ENCODE results near the gene SCN1B. TPM values are rescaled to one million over a fixed set of nuclear protein-coding genes. Genes with fewer than 3 reads are reported as not detected.

The SCN1B gene
- total RNA-seq, 1 donor from 2014 or later = 0.69 TPM

Other genes with a start within 250 kb of the SCN1B start
- gene ZNF30, start 103.6 kb upstream of the SCN1B start, total RNA-seq = 3.2 and 3.5 TPM in 2 replicates
- gene ZNF792, start 66.2 kb upstream of the SCN1B start, total RNA-seq = 12.4 and 14.0 TPM in 2 replicates
- gene GRAMD1A, start 30.1 kb upstream of the SCN1B start, total RNA-seq = 76.6 and 78.3 TPM in 2 replicates
- gene HPN, start 11.3 kb downstream of the SCN1B start, total RNA-seq = not detected in 2 replicates
- not detected in 2 replicates for gene FXYD3, start 85.4 kb downstream of the SCN1B start, total RNA-seq
- gene LGI4, start 104.6 kb downstream of the SCN1B start, total RNA-seq = 0.12 and 0.27 TPM in 2 replicates
- gene FXYD1, start 108.4 kb downstream of the SCN1B start, total RNA-seq = not detected in 2 replicates
- 1.6 and 2.2 TPM in 2 replicates for gene FXYD7, start 112.8 kb downstream of the SCN1B start, total RNA-seq
- 350 and 365 TPM in 2 replicates for gene FXYD5, start 124.3 kb downstream of the SCN1B start, total RNA-seq
- gene FAM187B, start 198.3 kb downstream of the SCN1B start, total RNA-seq = not detected in 2 replicates
- gene LSR, start 218.5 kb downstream of the SCN1B start, total RNA-seq = 4.5 and 5.6 TPM in 2 replicates
- 138 and 161 TPM in 2 replicates for gene USF2, start 238.5 kb downstream of the SCN1B start, total RNA-seq

Data from T-helper 1 cell treated with Interleukin-12 subunit alpha and Interleukin-12 subunit beta and Interleukin-4 antibody, amounts not matched to agents 30 ng/mL and 1 ng/mL, for 36 hours (primary cell).